Esophagus muscularis mucosa (tissue), 4 donors: ENCODE data around the gene HOXB5.

Experiments
- CTCF ChIP-seq, 3 experiments: fragments of 200-600 bp in 2 of 3; fragments of 450-650 bp in 1 of 3; sonication (generic) in 2 of 3; IDR thresholded peaks; one replicate each; pipeline ENCODE4 v1.5.1; 2017 to 2019; ENCODE audit warnings: antibody characterized with exemption in 3 of 3, mild to moderate bottlenecking in 2 of 3, moderate library complexity in 1 of 3
- EP300 ChIP-seq: sonication (generic); formaldehyde crosslinking; IDR thresholded peaks from one replicate; pipeline ENCODE4 v1.6.1; 2017; ENCODE audit warnings: antibody characterized with exemption
- POLR2A ChIP-seq: fragments of 450-650 bp; IDR thresholded peaks from one replicate; pipeline ENCODE4 v1.6.1; 2017; ENCODE audit warnings: antibody characterized with exemption, moderate library complexity, mild to moderate bottlenecking, low read depth
- POLR2AphosphoS5 ChIP-seq, 2 donors: sonication (generic); formaldehyde crosslinking; IDR thresholded peaks; one replicate each; pipeline ENCODE4 v1.6.1; 2017; ENCODE audit warnings: antibody characterized with exemption in 2 of 2

- TF ChIP-seq POLR2A (no peak), CTCF (IDR thresholded peaks at IDR 0.05) (no peak), POLR2AphosphoS5 (IDR thresholded peaks at IDR 0.05) (no peak), EP300 (no peak)
Observed at GRCh38 chr17:48551214-48551555, 42.4 kb downstream of the HOXB5 start.
